HEK293T (cell line): ENCODE data around the gene EREG.

Source experiments
- CTCF ChIA-PET: fragments of 350-600 bp; formaldehyde crosslinking; extraction: SDS; loops from one replicate; lab custom pipeline; 2021; ENCODE audit warnings: antibody characterized with exemption, inconsistent platforms; lab: Yijun Ruan, JAX
- POLR2A ChIA-PET: fragments of 350-600 bp; formaldehyde crosslinking; extraction: SDS; loops from one replicate; lab custom pipeline; 2020; ENCODE audit warnings: antibody characterized with exemption, inconsistent platforms; lab: Yijun Ruan, JAX
- DNase-seq: peaks from one replicate; pipeline ENCODE4 v3.0.0; 2012; ENCODE audit warnings: mixed read lengths; ENCODE audit errors: extremely low spot score
- BHLHE40 ChIP-seq: fragments of 450-650 bp; IDR thresholded peaks from 2 replicates; pipeline ENCODE4 v1.6.1; 2016; ENCODE audit warnings: mild to moderate bottlenecking, moderate library complexity, borderline replicate concordance
- L3MBTL2 ChIP-seq: fragments of 450-650 bp; conservative IDR thresholded peaks from 2 replicates; pipeline ENCODE4 v1.6.1; 2016; ENCODE audit warnings: mild to moderate bottlenecking
- SP1 ChIP-seq: fragments of 450-650 bp; IDR thresholded peaks from 2 replicates; pipeline ENCODE4 v1.6.1; 2017
- ZNF384 ChIP-seq: fragments of 450-650 bp; IDR thresholded peaks from 2 replicates; pipeline ENCODE4 v1.6.1; 2016

EREG gene

DNA sequence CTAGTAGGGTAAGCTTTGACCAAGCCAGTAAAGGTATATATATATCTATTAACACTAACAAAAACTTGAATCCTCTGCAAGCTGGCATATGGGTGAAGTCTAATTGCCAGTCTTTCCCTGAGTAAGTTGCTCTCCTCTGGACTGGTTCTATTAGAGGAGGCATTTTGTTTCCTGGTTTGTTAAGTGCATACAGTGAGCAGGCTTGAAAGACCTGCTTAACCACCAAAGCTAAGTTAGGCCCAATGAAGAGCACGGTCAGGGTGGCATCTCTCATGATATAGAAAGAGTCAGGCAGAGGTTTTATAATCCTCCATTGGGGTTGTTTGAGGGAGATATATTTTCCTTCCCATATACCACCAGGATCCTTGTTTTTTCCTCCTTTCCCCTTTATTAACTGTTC lies 70.4 kb downstream of the EREG start:
- POLR2A ChIA-PET = interaction anchor here (0.7 kb wide), 1 partner anchor 9 kb away, joined by 3 read pairs; the partner anchor contains the start of gene AREG
- no peak for DNase-seq
- CTCF ChIA-PET = no interaction called here
- TF ChIP-seq L3MBTL2 = no peak

DNA sequence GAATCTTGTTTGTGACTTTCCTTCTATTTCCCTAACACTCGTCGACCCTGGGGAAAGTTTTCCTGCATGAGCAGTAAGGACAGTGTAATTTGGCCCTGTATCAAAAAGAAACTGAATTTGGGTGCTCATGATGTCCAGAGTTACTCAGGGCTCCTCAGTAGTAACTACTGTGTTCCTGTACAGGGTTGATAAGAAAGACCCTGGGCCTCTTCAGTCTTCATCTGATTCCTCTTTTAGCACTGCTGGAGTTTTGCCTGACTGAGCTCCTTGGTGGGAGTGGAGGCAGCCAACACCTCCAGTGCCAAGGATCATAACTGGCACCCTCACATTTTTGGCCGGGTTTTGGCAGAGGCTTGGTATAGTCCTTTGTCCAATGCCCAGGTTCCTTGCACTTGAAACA lies 72.9 kb downstream of the EREG start:
- ChIA-PET POLR2A (no interaction called here), CTCF (no interaction called here)
- no peak for TF ChIP-seq SP1
- no peak for TF ChIP-seq BHLHE40
- TF ChIP-seq ZNF384 = no peak
- no peak for DNase-seq
